ENCODE data around the gene EZH2. TPM values are rescaled to one million over a fixed set of nuclear protein-coding genes. Genes with fewer than 3 reads are reported as not detected.

The EZH2 gene
- polyA plus RNA-seq, 1 donor from 2014 or later: 67.2 TPM

DNA sequence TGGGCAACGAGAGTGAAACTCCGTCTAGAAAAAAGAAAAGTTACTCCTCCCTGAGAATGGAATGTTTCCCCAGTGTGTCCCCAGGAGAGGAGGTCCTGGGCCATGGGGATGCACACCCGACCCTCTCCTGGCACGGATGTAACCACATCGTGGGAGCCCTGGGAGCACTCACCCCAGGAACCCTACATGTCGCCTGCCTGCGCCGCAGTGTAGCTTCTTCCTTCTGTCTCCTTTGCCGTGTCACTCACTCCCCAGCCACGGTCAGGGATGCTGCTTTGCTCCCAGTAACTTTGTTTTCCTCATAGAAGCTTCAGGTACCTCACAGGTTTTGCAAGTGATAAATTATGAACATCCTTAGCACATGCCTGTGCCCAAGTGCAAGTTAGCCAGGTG, 82.0 kb downstream of the EZH2 start:
- TF ChIP-seq POLR2AphosphoS5 (IDR thresholded peaks at IDR 0.05) (no peak), RAD21 (conservative IDR thresholded peaks at IDR 0.05) (no peak), SMC3 (conservative IDR thresholded peaks at IDR 0.05; ENCODE audit: poor library complexity) (no peak), MXI1 (conservative IDR thresholded peaks at IDR 0.05; ENCODE audit: poor library complexity, severe bottlenecking) (no peak), EZH2 (IDR thresholded peaks at IDR 0.05; ENCODE audit: borderline replicate concordance, insufficient read depth, low read length, poor library complexity, severe bottlenecking) (no peak), TAF1 (IDR thresholded peaks at IDR 0.05; ENCODE audit: low read depth) (no peak), EP300 (conservative IDR thresholded peaks at IDR 0.05; ENCODE audit: poor library complexity, severe bottlenecking) (no peak)
- TF ChIP-seq, protein P1, sequence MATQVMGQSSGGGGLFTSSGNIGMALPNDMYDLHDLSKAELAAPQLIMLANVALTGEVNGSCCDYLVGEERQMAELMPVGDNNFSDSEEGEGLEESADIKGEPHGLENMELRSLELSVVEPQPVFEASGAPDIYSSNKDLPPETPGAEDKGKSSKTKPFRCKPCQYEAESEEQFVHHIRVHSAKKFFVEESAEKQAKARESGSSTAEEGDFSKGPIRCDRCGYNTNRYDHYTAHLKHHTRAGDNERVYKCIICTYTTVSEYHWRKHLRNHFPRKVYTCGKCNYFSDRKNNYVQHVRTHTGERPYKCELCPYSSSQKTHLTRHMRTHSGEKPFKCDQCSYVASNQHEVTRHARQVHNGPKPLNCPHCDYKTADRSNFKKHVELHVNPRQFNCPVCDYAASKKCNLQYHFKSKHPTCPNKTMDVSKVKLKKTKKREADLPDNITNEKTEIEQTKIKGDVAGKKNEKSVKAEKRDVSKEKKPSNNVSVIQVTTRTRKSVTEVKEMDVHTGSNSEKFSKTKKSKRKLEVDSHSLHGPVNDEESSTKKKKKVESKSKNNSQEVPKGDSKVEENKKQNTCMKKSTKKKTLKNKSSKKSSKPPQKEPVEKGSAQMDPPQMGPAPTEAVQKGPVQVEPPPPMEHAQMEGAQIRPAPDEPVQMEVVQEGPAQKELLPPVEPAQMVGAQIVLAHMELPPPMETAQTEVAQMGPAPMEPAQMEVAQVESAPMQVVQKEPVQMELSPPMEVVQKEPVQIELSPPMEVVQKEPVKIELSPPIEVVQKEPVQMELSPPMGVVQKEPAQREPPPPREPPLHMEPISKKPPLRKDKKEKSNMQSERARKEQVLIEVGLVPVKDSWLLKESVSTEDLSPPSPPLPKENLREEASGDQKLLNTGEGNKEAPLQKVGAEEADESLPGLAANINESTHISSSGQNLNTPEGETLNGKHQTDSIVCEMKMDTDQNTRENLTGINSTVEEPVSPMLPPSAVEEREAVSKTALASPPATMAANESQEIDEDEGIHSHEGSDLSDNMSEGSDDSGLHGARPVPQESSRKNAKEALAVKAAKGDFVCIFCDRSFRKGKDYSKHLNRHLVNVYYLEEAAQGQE (IDR thresholded peaks at IDR 0.05; ENCODE audit: borderline replicate concordance): no peak
- TF ChIP-seq, protein P2, sequence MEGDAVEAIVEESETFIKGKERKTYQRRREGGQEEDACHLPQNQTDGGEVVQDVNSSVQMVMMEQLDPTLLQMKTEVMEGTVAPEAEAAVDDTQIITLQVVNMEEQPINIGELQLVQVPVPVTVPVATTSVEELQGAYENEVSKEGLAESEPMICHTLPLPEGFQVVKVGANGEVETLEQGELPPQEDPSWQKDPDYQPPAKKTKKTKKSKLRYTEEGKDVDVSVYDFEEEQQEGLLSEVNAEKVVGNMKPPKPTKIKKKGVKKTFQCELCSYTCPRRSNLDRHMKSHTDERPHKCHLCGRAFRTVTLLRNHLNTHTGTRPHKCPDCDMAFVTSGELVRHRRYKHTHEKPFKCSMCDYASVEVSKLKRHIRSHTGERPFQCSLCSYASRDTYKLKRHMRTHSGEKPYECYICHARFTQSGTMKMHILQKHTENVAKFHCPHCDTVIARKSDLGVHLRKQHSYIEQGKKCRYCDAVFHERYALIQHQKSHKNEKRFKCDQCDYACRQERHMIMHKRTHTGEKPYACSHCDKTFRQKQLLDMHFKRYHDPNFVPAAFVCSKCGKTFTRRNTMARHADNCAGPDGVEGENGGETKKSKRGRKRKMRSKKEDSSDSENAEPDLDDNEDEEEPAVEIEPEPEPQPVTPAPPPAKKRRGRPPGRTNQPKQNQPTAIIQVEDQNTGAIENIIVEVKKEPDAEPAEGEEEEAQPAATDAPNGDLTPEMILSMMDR (IDR thresholded peaks at IDR 0.05; ENCODE audit: poor library complexity, severe bottlenecking): no peak
- no peak overlapping the region for H2AFZ ChIP-seq (ENCODE audit: low read depth, low read length)
- H3F3A ChIP-seq (ENCODE audit: insufficient read depth, low read length, poor library complexity, severe bottlenecking): no peaks in the 10 kb centered on the region
- no peaks in the 10 kb centered on the region for H4K20me1 ChIP-seq (ENCODE audit: insufficient read depth)
- H3K79me2 ChIP-seq (replicated peaks; ENCODE audit: insufficient read depth, low read length): no peaks in the 10 kb centered on the region
- H3K4me2 ChIP-seq (ENCODE audit: low read length): no peak overlapping the region
- H3K36me3 ChIP-seq (ENCODE audit: insufficient read depth, low read length): peaks cover 27% of the 10 kb centered on the region
- peaks cover 4% of the 10 kb centered on the region for H3K9me3 ChIP-seq (ENCODE audit: low read length)
- no peak overlapping the region for H3K4me3 ChIP-seq (ENCODE audit: low read length)
- H3K9ac ChIP-seq (ENCODE audit: low read length): no peak overlapping the region
- H3K9me2 ChIP-seq (ENCODE audit: insufficient read depth, low read length): no peaks in the 10 kb centered on the region
- no peak overlapping the region for H3K27ac ChIP-seq (ENCODE audit: low read length)
- H3K27me3 ChIP-seq (ENCODE audit: insufficient read depth, low read depth, low read length): no peaks in the 10 kb centered on the region

DNA sequence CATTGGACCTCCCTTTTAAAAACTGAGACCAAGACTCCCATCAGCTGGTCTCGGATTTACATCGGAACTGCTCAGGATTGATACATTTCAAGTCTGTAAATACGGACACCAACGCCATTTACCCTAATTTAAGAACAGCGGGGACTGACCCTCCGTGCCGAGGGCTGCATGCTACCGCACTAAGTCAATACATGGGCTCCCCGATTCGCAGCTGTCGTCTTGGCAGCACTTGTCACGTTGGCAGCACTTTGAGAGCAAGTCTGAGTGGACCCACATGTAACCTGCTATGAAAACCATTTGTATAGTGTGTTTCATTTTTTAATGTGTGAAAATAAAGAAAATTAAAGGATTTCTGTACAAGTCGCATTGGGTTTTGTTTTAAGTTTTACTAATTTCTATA, 83.4 kb downstream of the EZH2 start:
- no peaks in the 10 kb centered on the region for H3F3A ChIP-seq (ENCODE audit: insufficient read depth, low read length, poor library complexity, severe bottlenecking)
- TF ChIP-seq MXI1 (conservative IDR thresholded peaks at IDR 0.05; ENCODE audit: poor library complexity, severe bottlenecking) (no peak), EZH2 (IDR thresholded peaks at IDR 0.05; ENCODE audit: borderline replicate concordance, insufficient read depth, low read length, poor library complexity, severe bottlenecking) (no peak), POLR2AphosphoS5 (IDR thresholded peaks at IDR 0.05) (no peak), RAD21 (conservative IDR thresholded peaks at IDR 0.05) (no peak), TAF1 (IDR thresholded peaks at IDR 0.05; ENCODE audit: low read depth) (no peak), EP300 (conservative IDR thresholded peaks at IDR 0.05; ENCODE audit: poor library complexity, severe bottlenecking) (no peak), SMC3 (conservative IDR thresholded peaks at IDR 0.05; ENCODE audit: poor library complexity) (no peak)
- TF ChIP-seq, protein P2 (IDR thresholded peaks at IDR 0.05; ENCODE audit: poor library complexity, severe bottlenecking): no peak
- TF ChIP-seq, protein P1 (IDR thresholded peaks at IDR 0.05; ENCODE audit: borderline replicate concordance): no peak
- H3K4me3 ChIP-seq (ENCODE audit: low read length): no peak overlapping the region
- H3K27me3 ChIP-seq (ENCODE audit: insufficient read depth, low read depth, low read length): no peaks in the 10 kb centered on the region
- H3K36me3 ChIP-seq (ENCODE audit: insufficient read depth, low read length): peaks cover 22% of the 10 kb centered on the region
- H3K4me2 ChIP-seq (ENCODE audit: low read length): no peak overlapping the region
- H4K20me1 ChIP-seq (ENCODE audit: insufficient read depth): no peaks in the 10 kb centered on the region
- H3K9me2 ChIP-seq (ENCODE audit: insufficient read depth, low read length): no peaks in the 10 kb centered on the region
- H3K79me2 ChIP-seq (replicated peaks; ENCODE audit: insufficient read depth, low read length): no peaks in the 10 kb centered on the region
- no peak overlapping the region for H2AFZ ChIP-seq (ENCODE audit: low read depth, low read length)
- no peak overlapping the region for H3K9ac ChIP-seq (ENCODE audit: low read length)
- H3K27ac ChIP-seq (ENCODE audit: low read length): no peak overlapping the region
- peaks cover 4% of the 10 kb centered on the region for H3K9me3 ChIP-seq (ENCODE audit: low read length)

Measured in neural cell (in vitro differentiated cells).